GM12874 (cell line): ENCODE results near the gene NGEF.

Source experiments
- TF ChIP-seq, protein P1 (sequence below): IDR thresholded peaks from 2 replicates; pipeline ENCODE4 v1.5.1; 2011; ENCODE audit warnings: low read depth, mild to moderate bottlenecking, control low read depth, low read length, moderate library complexity; ENCODE audit not compliant: insufficient read depth

Gene NGEF

DNA sequence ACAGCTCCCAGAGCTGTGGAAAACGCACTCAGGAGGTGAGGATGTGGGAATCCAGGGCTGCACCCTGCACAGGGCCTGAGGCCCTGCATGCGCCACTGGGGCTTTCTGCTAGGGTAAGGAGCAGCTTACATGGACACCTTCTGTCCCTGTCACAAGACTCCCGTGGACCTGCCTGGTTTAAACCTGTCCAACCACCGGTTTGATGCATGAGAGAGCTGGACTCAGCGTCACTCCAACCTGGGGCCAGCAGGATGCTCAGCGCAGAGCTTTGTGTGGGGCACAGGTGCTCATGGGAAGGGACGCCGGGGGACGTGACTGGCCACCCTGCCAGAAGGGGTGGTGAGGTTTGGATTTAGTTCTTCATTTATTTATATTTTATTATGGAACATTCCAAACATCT is 118.8 kb downstream of the NGEF start:
- TF ChIP-seq, protein P1, sequence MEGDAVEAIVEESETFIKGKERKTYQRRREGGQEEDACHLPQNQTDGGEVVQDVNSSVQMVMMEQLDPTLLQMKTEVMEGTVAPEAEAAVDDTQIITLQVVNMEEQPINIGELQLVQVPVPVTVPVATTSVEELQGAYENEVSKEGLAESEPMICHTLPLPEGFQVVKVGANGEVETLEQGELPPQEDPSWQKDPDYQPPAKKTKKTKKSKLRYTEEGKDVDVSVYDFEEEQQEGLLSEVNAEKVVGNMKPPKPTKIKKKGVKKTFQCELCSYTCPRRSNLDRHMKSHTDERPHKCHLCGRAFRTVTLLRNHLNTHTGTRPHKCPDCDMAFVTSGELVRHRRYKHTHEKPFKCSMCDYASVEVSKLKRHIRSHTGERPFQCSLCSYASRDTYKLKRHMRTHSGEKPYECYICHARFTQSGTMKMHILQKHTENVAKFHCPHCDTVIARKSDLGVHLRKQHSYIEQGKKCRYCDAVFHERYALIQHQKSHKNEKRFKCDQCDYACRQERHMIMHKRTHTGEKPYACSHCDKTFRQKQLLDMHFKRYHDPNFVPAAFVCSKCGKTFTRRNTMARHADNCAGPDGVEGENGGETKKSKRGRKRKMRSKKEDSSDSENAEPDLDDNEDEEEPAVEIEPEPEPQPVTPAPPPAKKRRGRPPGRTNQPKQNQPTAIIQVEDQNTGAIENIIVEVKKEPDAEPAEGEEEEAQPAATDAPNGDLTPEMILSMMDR, result no peak

DNA sequence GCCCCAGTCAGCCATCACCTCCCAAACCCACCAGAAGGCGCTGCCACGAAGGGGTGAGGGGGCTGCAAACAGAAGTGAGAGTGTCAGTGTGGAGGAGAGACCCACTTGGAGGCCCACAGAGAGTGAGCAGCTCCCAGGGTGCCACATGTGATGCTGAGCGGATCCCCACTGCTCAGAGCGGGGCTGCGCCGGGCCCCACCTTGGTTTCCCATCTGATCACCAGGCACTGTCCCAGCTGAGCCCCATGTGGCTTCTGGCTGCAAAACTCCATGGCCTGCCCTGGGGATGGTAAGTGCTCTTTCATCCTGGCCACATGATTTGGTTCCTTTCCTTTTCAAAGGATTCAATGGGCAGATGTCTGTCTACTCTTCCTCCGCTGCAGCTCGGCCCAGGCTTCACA is 119.2 kb downstream of the NGEF start:
- TF ChIP-seq, protein P1, result no peak

DNA sequence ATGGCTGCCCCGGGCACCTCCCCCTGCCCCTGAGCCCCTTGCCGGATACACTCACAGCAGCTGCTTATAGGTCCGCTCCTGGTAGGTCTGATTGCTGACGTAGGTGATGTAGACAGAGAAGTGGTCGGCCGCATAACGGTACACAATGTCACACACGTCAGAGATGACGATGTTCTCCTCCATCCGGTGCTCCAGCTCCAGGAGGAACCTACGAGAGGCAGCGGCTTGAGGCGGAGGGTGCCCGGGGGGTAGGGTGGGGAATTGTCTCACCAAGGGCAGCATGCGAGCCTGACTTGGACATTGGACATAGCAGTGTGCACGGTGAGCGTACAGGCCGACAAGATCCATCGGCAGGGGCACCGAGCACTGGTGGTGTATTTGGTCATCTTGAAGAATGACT is 120.2 kb downstream of the NGEF start:
- TF ChIP-seq, protein P1, result no peak

DNA sequence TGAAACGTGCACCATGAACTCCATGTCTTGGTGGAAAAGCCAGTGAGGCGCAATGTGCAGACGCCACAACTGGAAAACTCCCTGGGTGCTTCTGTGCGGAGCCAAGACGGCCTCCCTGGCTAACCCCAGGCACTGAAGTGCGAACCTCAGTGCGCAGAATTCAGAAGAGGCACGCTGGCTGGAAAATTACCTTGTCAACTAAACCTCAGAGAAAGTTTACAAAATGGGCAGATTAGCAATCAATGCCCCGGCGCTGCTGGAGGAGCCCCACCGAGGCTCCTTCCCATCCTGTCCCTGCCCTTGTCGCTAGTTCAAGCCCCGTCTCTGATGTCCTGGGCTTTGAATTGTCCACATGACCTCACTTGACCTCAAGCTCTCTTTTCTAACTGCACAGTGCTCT is 120.8 kb downstream of the NGEF start:
- TF ChIP-seq, protein P1, result no peak

DNA sequence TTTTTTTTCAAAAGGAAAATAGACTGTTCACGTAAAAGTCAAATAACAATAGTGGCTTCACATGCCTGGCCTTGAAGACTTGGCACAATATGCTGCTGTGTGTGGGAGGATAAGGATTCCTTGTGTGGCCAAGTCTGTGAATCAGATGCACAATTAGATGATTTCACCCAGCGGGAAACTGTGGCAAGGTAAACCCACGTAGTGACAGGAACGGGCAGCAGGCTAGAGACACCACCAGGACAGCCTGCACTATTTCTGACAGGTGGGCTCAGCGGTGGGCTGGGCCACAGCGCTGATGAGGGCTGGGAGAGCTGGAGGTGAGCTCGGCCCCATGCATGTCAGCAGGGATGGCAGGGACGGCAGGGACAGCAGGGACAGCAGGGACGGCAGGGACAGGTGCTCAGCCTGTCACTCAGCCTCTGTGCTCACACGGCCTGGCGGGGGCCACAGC is 121.4 kb downstream of the NGEF start:
- TF ChIP-seq, protein P1, result no peak

DNA sequence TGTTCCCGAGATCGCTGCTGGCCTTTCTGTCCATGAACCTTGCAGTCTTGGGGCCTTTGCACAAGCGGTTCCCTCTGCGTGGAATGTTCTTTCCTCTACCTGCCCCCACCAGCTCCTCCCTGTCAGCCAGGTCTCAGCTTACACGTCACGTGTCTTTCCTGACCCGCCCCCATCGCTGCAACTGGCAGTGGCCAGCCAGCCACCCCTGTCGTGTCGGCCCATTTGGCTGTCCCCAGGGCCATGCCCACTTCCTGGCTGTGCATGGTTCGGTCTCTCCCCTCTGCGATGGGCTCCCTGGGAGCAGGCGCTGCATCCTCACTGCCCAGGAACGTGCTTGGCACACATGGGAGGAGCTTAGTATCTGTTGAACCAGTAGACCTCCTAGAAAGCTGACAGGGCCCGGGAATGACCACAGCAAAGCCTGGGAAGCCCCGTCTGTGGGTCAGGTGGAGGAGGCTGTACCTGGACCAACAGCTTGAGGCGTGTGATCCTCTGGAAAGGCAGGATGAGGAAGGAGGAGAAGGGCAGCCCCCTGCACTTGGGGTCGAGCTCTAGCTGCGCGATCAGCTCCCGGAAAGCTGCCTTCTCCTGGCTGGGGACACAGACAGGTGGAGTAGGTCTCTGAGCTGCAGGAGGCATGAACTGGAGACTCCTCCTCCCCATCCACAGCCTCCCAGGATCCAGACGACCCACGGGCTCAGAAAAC is 122.0 kb downstream of the NGEF start:
- TF ChIP-seq, protein P1, result no peak

DNA sequence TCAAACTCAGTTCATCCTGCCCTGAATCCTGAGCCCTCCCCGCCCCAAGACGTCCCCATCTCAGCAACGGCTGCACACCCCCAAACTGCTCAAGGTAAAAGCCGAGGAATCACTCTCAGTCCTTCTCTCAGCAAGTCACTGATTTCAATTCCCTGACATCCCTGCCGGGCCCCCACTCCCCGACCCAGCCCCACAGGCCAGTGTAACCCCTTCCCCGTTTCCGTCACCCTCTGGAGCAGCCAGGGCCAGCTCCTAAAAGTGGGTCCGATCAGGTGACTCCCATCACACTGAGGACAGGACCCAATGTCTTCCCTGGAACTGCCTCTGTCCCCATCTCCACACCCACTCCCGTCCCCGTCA is 122.5 kb downstream of the NGEF start:
- TF ChIP-seq, protein P1, result no peak

DNA sequence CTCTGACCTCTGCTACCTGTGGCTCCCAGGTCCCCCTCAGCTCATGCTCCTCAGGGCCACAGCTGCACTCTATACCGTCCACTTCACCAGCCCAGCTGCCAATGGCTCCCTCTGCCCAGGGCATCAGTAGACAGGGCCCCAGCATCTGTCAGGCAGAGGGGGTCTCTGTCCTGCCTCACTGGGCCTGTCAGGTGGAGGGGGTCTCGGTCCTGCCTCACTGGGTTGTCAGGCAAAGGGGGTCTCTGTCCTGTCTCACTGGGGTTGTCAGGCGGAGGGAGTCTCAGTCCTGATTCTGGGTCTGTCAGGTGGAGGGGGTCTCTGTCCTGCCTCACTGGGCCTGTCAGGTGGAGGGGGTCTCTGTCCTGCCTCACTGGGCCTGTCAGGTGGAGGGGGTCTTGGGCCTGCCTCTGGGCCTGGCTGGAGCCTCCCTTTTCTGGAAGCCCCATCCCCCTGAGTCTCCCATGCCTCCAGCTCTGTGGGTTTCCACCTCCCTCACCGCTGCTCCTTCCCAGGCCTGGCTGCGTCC is 123.1 kb downstream of the NGEF start:
- TF ChIP-seq, protein P1, result no peak
